Sigmoid colon (tissue), 7 donors: ENCODE data around the gene FTO. TPM values are rescaled to one million over a fixed set of nuclear protein-coding genes. Genes with fewer than 3 reads are reported as not detected.

Experiments used
- DNase-seq: peaks from one replicate; pipeline ENCODE4 v3.0.0-alpha.2; 2019
- H3K27ac ChIP-seq, 4 donors: fragments of 200-600 bp; sonication (generic); one replicate each; pipeline ENCODE4 v1.5.1; 2016 to 2019; ENCODE audit warnings: mild to moderate bottlenecking in 1 of 4
- H3K27me3 ChIP-seq, 3 donors: fragments of 200-600 bp; sonication (generic); one replicate each; pipeline ENCODE4 v1.5.1; 2019; ENCODE audit warnings: mild to moderate bottlenecking in 1 of 3
- H3K36me3 ChIP-seq, 4 donors: fragments of 200-600 bp; sonication (generic); one replicate each; pipeline ENCODE4 v1.5.1; 2016 to 2019
- H3K4me1 ChIP-seq, 4 donors: fragments of 200-600 bp; sonication (generic); one replicate each; pipeline ENCODE4 v1.5.1; 2017 to 2019
- H3K4me3 ChIP-seq, 4 donors: fragments of 200-600 bp; sonication (generic); one replicate each; pipeline ENCODE4 v1.5.1; 2017 to 2019; ENCODE audit warnings: mild to moderate bottlenecking in 2 of 4, moderate library complexity in 1 of 4
- H3K9me3 ChIP-seq, 4 donors: fragments of 200-600 bp in 3 of 4; sonication (generic) in 3 of 4; one replicate each; pipeline versions ENCODE4 v1.5.1 to v1.6.1; 2013 to 2019
- EP300 ChIP-seq, 4 donors: sonication (generic); formaldehyde crosslinking; IDR thresholded peaks; one replicate each; pipeline ENCODE4 v1.6.1; 2017; ENCODE audit warnings: antibody characterized with exemption in 4 of 4
- POLR2A ChIP-seq, 2 donors: fragments of 450-650 bp; IDR thresholded peaks; one replicate each; pipeline ENCODE4 v1.6.1; 2016; ENCODE audit warnings: antibody characterized with exemption in 2 of 2, mild to moderate bottlenecking in 2 of 2, moderate library complexity in 2 of 2
- POLR2AphosphoS5 ChIP-seq, 4 donors: sonication (generic); formaldehyde crosslinking; IDR thresholded peaks; one replicate each; pipeline ENCODE4 v1.6.1; 2017; ENCODE audit warnings: antibody characterized with exemption in 4 of 4
- WGBS, 2 donors: extraction: QIAGEN DNeasy Blood & Tissue Kit; methylation state at CpG; one replicate each; pipeline ENCODE4 v1.1.7; 2013; 5-methylcytosine and 5-hydroxymethylcytosine counted together
- intact Hi-C: fragments of 100-400 bp; cut with DNase I; formaldehyde crosslinking; loops from one replicate; pipeline ENCODE4 v1.15.1; 2023
- polyA plus RNA-seq, 3 donors: library from polyadenylated mRNA; stranded (reverse); fragments of 200-250 nt; gene quantifications; one replicate each; pipeline ENCODE4 v1.2.3, GENCODE V29; 2013
- total RNA-seq, 4 donors: library from RNA; depleted of rRNA; stranded (reverse); fragments of >200 nt; gene quantifications; one replicate each; pipeline ENCODE4 v1.1.0, GENCODE V29; 2016
- TF ChIP-seq, protein P1 (sequence below), 4 experiments: fragments of 450-650 bp in 3 of 4; fragments of 200-600 bp in 1 of 4; IDR thresholded peaks; one replicate each; pipeline ENCODE4 v1.5.1; 2016 to 2019; ENCODE audit warnings: antibody characterized with exemption in 4 of 4, mild to moderate bottlenecking in 3 of 4, moderate library complexity in 2 of 4
- donor health status: healthy with polysubstance abuse.
- donor health status: Bipolar disorder and iron deficiency.
- donor health status: healthy.

The FTO gene
- total and polyA plus RNA-seq, 7 donors = 9.9 to 97.2 (median 77.8) TPM

- Histone ChIP-seq H3K36me3 (no peaks in the 10 kb centered on the region), H3K4me3 (no peak overlapping the region), H3K27ac (no peak overlapping the region), H3K9me3 (no peaks in the 10 kb centered on the region), H3K4me1 (peaks cover 0 to 57% (median 35%) of the 10 kb centered on the region in 4 donors), H3K27me3 (no peaks in the 10 kb centered on the region)
- TF ChIP-seq POLR2A (IDR thresholded peaks at IDR 0.05) (no peak), POLR2AphosphoS5 (IDR thresholded peaks at IDR 0.05) (no peak), EP300 (IDR thresholded peaks at IDR 0.05) (no peak)
- TF ChIP-seq, protein P1, sequence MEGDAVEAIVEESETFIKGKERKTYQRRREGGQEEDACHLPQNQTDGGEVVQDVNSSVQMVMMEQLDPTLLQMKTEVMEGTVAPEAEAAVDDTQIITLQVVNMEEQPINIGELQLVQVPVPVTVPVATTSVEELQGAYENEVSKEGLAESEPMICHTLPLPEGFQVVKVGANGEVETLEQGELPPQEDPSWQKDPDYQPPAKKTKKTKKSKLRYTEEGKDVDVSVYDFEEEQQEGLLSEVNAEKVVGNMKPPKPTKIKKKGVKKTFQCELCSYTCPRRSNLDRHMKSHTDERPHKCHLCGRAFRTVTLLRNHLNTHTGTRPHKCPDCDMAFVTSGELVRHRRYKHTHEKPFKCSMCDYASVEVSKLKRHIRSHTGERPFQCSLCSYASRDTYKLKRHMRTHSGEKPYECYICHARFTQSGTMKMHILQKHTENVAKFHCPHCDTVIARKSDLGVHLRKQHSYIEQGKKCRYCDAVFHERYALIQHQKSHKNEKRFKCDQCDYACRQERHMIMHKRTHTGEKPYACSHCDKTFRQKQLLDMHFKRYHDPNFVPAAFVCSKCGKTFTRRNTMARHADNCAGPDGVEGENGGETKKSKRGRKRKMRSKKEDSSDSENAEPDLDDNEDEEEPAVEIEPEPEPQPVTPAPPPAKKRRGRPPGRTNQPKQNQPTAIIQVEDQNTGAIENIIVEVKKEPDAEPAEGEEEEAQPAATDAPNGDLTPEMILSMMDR (IDR thresholded peaks at IDR 0.05) = no peak
- intact Hi-C loops = no loop called here
- WGBS, 2 donors = 71 to 90% methylated on average over 3 of the region's 3 CpGs
- DNase-seq = no peak
Observed at GRCh38 chr16:53780051-53780450, 76.1 kb downstream of the FTO start.

GRCh38 chr16:53781023-53781605, 77.2 kb downstream of the FTO start:
- no peak overlapping the region for H3K4me3 ChIP-seq
- no peak for DNase-seq
- no peak for TF ChIP-seq POLR2AphosphoS5 (IDR thresholded peaks at IDR 0.05)
- TF ChIP-seq, protein P1 (IDR thresholded peaks at IDR 0.05) = no peak
- intact Hi-C loops = no loop called here
- no peaks in the 10 kb centered on the region for H3K36me3 ChIP-seq
- H3K27me3 ChIP-seq = no peaks in the 10 kb centered on the region
- peaks cover 0 to 47% (median 25%) of the 10 kb centered on the region in 4 donors for H3K4me1 ChIP-seq
- no peak overlapping the region for H3K27ac ChIP-seq
- H3K9me3 ChIP-seq = no peaks in the 10 kb centered on the region
- 66 to 86% methylated on average over 1 of the region's 1 CpG for WGBS, 2 donors

DNA sequence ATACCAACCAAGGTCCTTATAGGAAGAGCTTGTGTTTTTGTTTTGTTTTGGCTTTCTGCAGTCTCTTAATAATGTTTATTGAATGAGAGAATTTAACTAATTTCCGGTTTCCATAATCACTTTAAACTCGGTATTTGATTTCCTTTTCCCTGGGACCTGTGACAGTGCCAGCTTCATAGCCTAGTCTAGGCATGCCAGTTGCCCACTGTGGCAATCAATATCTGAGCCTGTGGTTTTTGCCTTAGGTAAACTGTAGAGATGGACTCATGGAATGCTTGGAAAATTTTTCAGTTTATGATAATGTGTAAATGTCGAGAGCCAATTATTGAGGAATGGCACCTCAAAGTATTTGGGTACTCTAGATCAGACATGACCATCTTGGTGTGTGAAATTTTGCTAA, 78.2 kb downstream of the FTO start:
- intact Hi-C loops = no loop called here
- Histone ChIP-seq H3K9me3 (no peaks in the 10 kb centered on the region), H3K27ac (no peak overlapping the region), H3K4me3 (no peak overlapping the region), H3K4me1 (peaks cover 0 to 40% (median 19%) of the 10 kb centered on the region in 4 donors), H3K27me3 (no peaks in the 10 kb centered on the region), H3K36me3 (no peaks in the 10 kb centered on the region)
- TF ChIP-seq POLR2AphosphoS5 (IDR thresholded peaks at IDR 0.05) (no peak), POLR2A (IDR thresholded peaks at IDR 0.05) (no peak)
- 93 to 95% methylated on average over 3 of the region's 3 CpGs for WGBS, 2 donors
- DNase-seq = no peak

- intact Hi-C loops = no loop called here
- TF ChIP-seq POLR2AphosphoS5 (IDR thresholded peaks at IDR 0.05) (no peak), POLR2A (IDR thresholded peaks at IDR 0.05) (no peak), EP300 (IDR thresholded peaks at IDR 0.05) (no peak)
- TF ChIP-seq, protein P1 (IDR thresholded peaks at IDR 0.05) = no peak
- no peak overlapping the region for H3K4me3 ChIP-seq
- no peak for DNase-seq
- H3K27me3 ChIP-seq = no peaks in the 10 kb centered on the region
- H3K36me3 ChIP-seq = no peaks in the 10 kb centered on the region
- no peaks in the 10 kb centered on the region for H3K9me3 ChIP-seq
- no peak overlapping the region for H3K27ac ChIP-seq
- 88 to 92% methylated on average over 1 of the region's 1 CpG for WGBS, 2 donors
- H3K4me1 ChIP-seq = peaks cover 0 to 34% (median 14%) of the 10 kb centered on the region in 4 donors
Observed at GRCh38 chr16:53784291-53784690, 80.3 kb downstream of the FTO start.

- H3K27me3 ChIP-seq = no peaks in the 10 kb centered on the region
- no peaks in the 10 kb centered on the region for H3K36me3 ChIP-seq
- no peak for DNase-seq
- intact Hi-C loops = no loop called here
- TF ChIP-seq EP300 (IDR thresholded peaks at IDR 0.05) (no peak), POLR2AphosphoS5 (IDR thresholded peaks at IDR 0.05) (no peak), POLR2A (IDR thresholded peaks at IDR 0.05) (no peak)
- TF ChIP-seq, protein P1 (IDR thresholded peaks at IDR 0.05) = no peak
- H3K4me3 ChIP-seq = no peak overlapping the region
- H3K27ac ChIP-seq = no peak overlapping the region
- no peaks in the 10 kb centered on the region for H3K9me3 ChIP-seq
- peaks cover 0 to 27% (median 11%) of the 10 kb centered on the region in 4 donors for H3K4me1 ChIP-seq
Observed at GRCh38 chr16:53785044-53785443, 81.1 kb downstream of the FTO start.
